PC-3 (cell line): ENCODE data around the gene BSN. TPM values are rescaled to one million over a fixed set of nuclear protein-coding genes. Genes with fewer than 3 reads are reported as not detected.

Source experiments
- ATAC-seq: fragments of 200-7000 bp; cut with Tn5 transposase; 2 replicates; pipeline ENCODE4 v1.9.1; 2020; ENCODE audit warnings: mild to moderate bottlenecking, moderate library complexity
- BruUV-seq: library from RNA; stranded (reverse); fragments of 400-500 nt; replicated peaks from 2 replicates; lab custom pipeline; 2021; lab: Mats Ljungman, UMichigan
- CTCF ChIA-PET: fragments of 300-600 bp; sonication (Branson Sonifier 250); formaldehyde crosslinking; loops from one replicate; lab custom pipeline; 2022; ENCODE audit warnings: antibody characterized with exemption; lab: Charles Lee
- POLR2A ChIA-PET: fragments of 300-600 bp; sonication (Branson Sonifier 250); formaldehyde crosslinking; loops from one replicate; lab custom pipeline; 2022; ENCODE audit warnings: antibody characterized with exemption; ENCODE audit not compliant: unreplicated experiment; lab: Charles Lee
- DNase-seq: peaks from one replicate; pipeline ENCODE4 v3.0.0-alpha.2; 2015
- H2AFZ ChIP-seq: fragments of 300-600 bp; sonication (generic); 2 replicates; pipeline ENCODE4 v1.6.0; 2016; ENCODE audit warnings: antibody characterized with exemption, low read length
- H3F3A ChIP-seq: fragments of 300-600 bp; sonication (generic); one replicate; pipeline ENCODE4 v1.6.0; 2017; ENCODE audit warnings: antibody characterized with exemption, low read length, control low read depth, mild to moderate bottlenecking; ENCODE audit not compliant: unreplicated experiment
- H3K27ac ChIP-seq: fragments of 300-600 bp; sonication (generic); 2 replicates; pipeline ENCODE4 v1.5.1; 2016; ENCODE audit warnings: mild to moderate bottlenecking, low read length
- H3K27me3 ChIP-seq: fragments of 300-600 bp; sonication (generic); 2 replicates; pipeline ENCODE4 v1.6.1; 2016; ENCODE audit warnings: low read length, mixed read lengths
- H3K36me3 ChIP-seq: fragments of 300-600 bp; sonication (generic); 2 replicates; pipeline ENCODE4 v1.6.1; 2016; ENCODE audit warnings: low read depth, mixed run types, low read length, mixed read lengths
- H3K4me1 ChIP-seq: fragments of 300-600 bp; sonication (generic); 2 replicates; pipeline ENCODE4 v1.5.1; 2016; ENCODE audit warnings: low read length; ENCODE audit not compliant: insufficient read depth
- H3K4me2 ChIP-seq: fragments of 300-600 bp; sonication (generic); 2 replicates; pipeline ENCODE4 v1.6.0; 2016; ENCODE audit warnings: low read length
- H3K4me3 ChIP-seq: fragments of 300-600 bp; sonication (generic); 2 replicates; pipeline ENCODE4 v1.5.1; 2016; ENCODE audit warnings: mild to moderate bottlenecking, low read length, mixed read lengths
- H3K79me2 ChIP-seq: fragments of 300-600 bp; sonication (generic); 2 replicates; pipeline ENCODE4 v1.6.1; 2017; ENCODE audit warnings: low read length, mixed read lengths
- H3K9ac ChIP-seq: fragments of 300-600 bp; sonication (generic); 2 replicates; pipeline ENCODE4 v1.6.0; 2016; ENCODE audit warnings: mild to moderate bottlenecking, low read length
- H3K9me2 ChIP-seq: fragments of 300-600 bp; sonication (generic); replicated peaks from 2 replicates; pipeline ENCODE4 v1.6.1; 2016; ENCODE audit warnings: mixed run types, low read length, mixed read lengths
- H3K9me3 ChIP-seq: fragments of 300-600 bp; sonication (generic); 2 replicates; pipeline ENCODE4 v1.6.1; 2016; ENCODE audit warnings: low read length, mixed read lengths
- H4K20me1 ChIP-seq: fragments of 300-600 bp; sonication (generic); 2 replicates; pipeline ENCODE4 v1.6.1; 2016; ENCODE audit warnings: low read length, mixed read lengths
- EZH2 ChIP-seq: fragments of 300-600 bp; sonication (generic); IDR thresholded peaks from one replicate; pipeline ENCODE4 v1.6.1; 2017; ENCODE audit warnings: antibody characterized with exemption, mild to moderate bottlenecking, low read length; ENCODE audit not compliant: unreplicated experiment
- EZH2phosphoT487 ChIP-seq: fragments of 300-600 bp; sonication (generic); IDR thresholded peaks from 2 replicates; pipeline ENCODE4 v1.6.1; 2018; ENCODE audit warnings: mild to moderate bottlenecking, antibody characterized with exemption, low read length, borderline replicate concordance
- intact Hi-C: fragments of 100-400 bp; cut with micrococcal nuclease; formaldehyde crosslinking; loops from 2 replicates; pipeline ENCODE4 v1.9.0; 2023
- total RNA-seq: library from RNA; depleted of rRNA; stranded (reverse); fragments of >200 nt; gene quantifications from 2 replicates; pipeline ENCODE4 v1.2.3, GENCODE V29; 2014
- TF ChIP-seq, protein P1 (sequence below): fragments of 300-600 bp; sonication (generic); conservative IDR thresholded peaks from 2 replicates; pipeline ENCODE4 v1.5.1; 2017; ENCODE audit warnings: antibody characterized with exemption, low read depth, mild to moderate bottlenecking, low read length

Gene BSN
- total RNA-seq, 1 experiment from 2014 or later = 0.80 TPM

GRCh38 chr3:49626796-49627195, 72.5 kb downstream of the BSN start:
- ChIA-PET CTCF (no interaction called here), POLR2A (interaction anchor here (0.6 kb wide), 1 partner anchor 96 kb away, joined by 4 read pairs; no protein-coding TSS in a partner anchor)
- no TSS peak for BruUV-seq
- no peaks in the 10 kb centered on the region for H3K9me2 ChIP-seq
- H3K27ac ChIP-seq = no peak overlapping the region
- intact Hi-C loops = no loop called here
- ATAC-seq = no peak
- H3K4me2 ChIP-seq = no peak overlapping the region
- H3K9ac ChIP-seq = no peak overlapping the region
- H2AFZ ChIP-seq = no peak overlapping the region
- no peaks in the 10 kb centered on the region for H3K36me3 ChIP-seq
- no peaks in the 10 kb centered on the region for H3F3A ChIP-seq
- H3K4me3 ChIP-seq = no peak overlapping the region
- H3K27me3 ChIP-seq = no peaks in the 10 kb centered on the region
- H3K4me1 ChIP-seq = peaks cover 10% of the 10 kb centered on the region; the same call in 1 of the 2 replicates
- DNase-seq = no peak
- H3K9me3 ChIP-seq = no peaks in the 10 kb centered on the region
- H3K79me2 ChIP-seq = no peaks in the 10 kb centered on the region
- H4K20me1 ChIP-seq = no peaks in the 10 kb centered on the region
- TF ChIP-seq, protein P1, sequence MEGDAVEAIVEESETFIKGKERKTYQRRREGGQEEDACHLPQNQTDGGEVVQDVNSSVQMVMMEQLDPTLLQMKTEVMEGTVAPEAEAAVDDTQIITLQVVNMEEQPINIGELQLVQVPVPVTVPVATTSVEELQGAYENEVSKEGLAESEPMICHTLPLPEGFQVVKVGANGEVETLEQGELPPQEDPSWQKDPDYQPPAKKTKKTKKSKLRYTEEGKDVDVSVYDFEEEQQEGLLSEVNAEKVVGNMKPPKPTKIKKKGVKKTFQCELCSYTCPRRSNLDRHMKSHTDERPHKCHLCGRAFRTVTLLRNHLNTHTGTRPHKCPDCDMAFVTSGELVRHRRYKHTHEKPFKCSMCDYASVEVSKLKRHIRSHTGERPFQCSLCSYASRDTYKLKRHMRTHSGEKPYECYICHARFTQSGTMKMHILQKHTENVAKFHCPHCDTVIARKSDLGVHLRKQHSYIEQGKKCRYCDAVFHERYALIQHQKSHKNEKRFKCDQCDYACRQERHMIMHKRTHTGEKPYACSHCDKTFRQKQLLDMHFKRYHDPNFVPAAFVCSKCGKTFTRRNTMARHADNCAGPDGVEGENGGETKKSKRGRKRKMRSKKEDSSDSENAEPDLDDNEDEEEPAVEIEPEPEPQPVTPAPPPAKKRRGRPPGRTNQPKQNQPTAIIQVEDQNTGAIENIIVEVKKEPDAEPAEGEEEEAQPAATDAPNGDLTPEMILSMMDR = no peak
- TF ChIP-seq EZH2 (no peak), EZH2phosphoT487 (no peak)

DNA sequence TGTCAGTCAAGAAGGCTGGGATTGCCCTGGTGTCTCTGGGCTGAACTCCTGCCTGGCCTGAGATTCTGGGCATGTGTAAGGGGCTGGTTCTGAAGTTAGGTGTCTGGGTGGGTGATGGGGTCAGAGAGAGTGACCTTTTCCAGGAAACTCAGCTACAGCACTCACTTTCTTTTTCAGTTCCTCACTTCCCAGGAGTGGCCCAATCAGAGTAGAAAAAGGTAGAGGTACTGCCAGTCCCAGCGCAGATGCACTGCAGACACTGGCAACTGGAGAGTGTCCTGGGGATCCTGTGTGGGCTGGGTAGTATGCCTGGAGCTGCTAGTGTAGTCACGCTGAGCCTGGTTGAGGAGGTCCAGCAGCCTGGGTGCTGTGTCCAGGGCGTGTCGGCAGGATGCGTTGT, 73.4 kb downstream of the BSN start:
- DNase-seq = no peak
- Histone ChIP-seq H3K9me3 (no peaks in the 10 kb centered on the region), H3K27me3 (no peaks in the 10 kb centered on the region), H3K4me3 (no peak overlapping the region), H3K9ac (no peak overlapping the region), H4K20me1 (no peaks in the 10 kb centered on the region), H3K27ac (no peak overlapping the region), H3K4me2 (no peak overlapping the region), H3K79me2 (no peaks in the 10 kb centered on the region), H3K9me2 (no peaks in the 10 kb centered on the region), H3K4me1 (peaks cover 10% of the 10 kb centered on the region; the same call in 1 of the 2 replicates), H3K36me3 (no peaks in the 10 kb centered on the region), H3F3A (no peaks in the 10 kb centered on the region), H2AFZ (no peak overlapping the region)
- ChIA-PET CTCF (no interaction called here), POLR2A (no interaction called here)
- TF ChIP-seq EZH2 (no peak), EZH2phosphoT487 (no peak)
- TF ChIP-seq, protein P1 = no peak
- no peak for ATAC-seq
- BruUV-seq = no TSS peak
- intact Hi-C loops = no loop called here

GRCh38 chr3:49628249-49628648, 74.0 kb downstream of the BSN start:
- no peak overlapping the region for H3K27ac ChIP-seq
- POLR2A ChIA-PET = no interaction called here

More at GRCh38 chr3:49628249-49628648, 74.0 kb downstream of the BSN start:
- Histone ChIP-seq H3K27me3 (no peaks in the 10 kb centered on the region), H4K20me1 (no peaks in the 10 kb centered on the region), H3K36me3 (no peaks in the 10 kb centered on the region), H2AFZ (no peak overlapping the region), H3K9ac (no peak overlapping the region), H3F3A (no peaks in the 10 kb centered on the region), H3K9me2 (no peaks in the 10 kb centered on the region), H3K9me3 (no peaks in the 10 kb centered on the region), H3K4me2 (no peak overlapping the region), H3K4me1 (peaks cover 10% of the 10 kb centered on the region; the same call in 1 of the 2 replicates), H3K4me3 (no peak overlapping the region), H3K79me2 (no peaks in the 10 kb centered on the region)
- no peak for TF ChIP-seq EZH2phosphoT487
- no peak for TF ChIP-seq EZH2
- intact Hi-C loops = no loop called here
- ATAC-seq (no peak), DNase-seq (no peak)
- CTCF ChIA-PET = no interaction called here
- no TSS peak for BruUV-seq
